H9 (cell line): ENCODE measurements around the gene CHRNG. TPM values are rescaled to one million over a fixed set of nuclear protein-coding genes. Genes with fewer than 3 reads are reported as not detected.

Source experiments
- DNase-seq: peaks from one replicate; pipeline ENCODE4 v3.0.0-alpha.2; 2017
- H2AFZ ChIP-seq: one replicate; pipeline ENCODE4 v1.6.1; 2013; ENCODE audit warnings: mild to moderate bottlenecking, low read length, control low read depth, moderate library complexity
- H2AK5ac ChIP-seq: 2 replicates; pipeline ENCODE4 v1.6.1; 2013; ENCODE audit warnings: low read length, control low read depth, mixed read lengths; ENCODE audit not compliant: insufficient read length
- H2BK120ac ChIP-seq: one replicate; pipeline ENCODE4 v1.6.1; 2013; ENCODE audit warnings: low read depth, mild to moderate bottlenecking, low read length, control low read depth, inconsistent platforms; ENCODE audit not compliant: poor library complexity, severe bottlenecking
- H2BK12ac ChIP-seq: 2 replicates; pipeline ENCODE4 v1.6.1; 2013; ENCODE audit warnings: low read length, control low read depth, mixed read lengths, low read depth; ENCODE audit not compliant: insufficient read length
- H2BK15ac ChIP-seq: 2 replicates; pipeline ENCODE4 v1.6.1; 2013; ENCODE audit warnings: low read depth, low read length, control low read depth
- H2BK20ac ChIP-seq: one replicate; pipeline ENCODE4 v1.6.1; 2013; ENCODE audit warnings: low read depth, mild to moderate bottlenecking, low read length, control low read depth, inconsistent platforms; ENCODE audit not compliant: poor library complexity, severe bottlenecking
- H2BK5ac ChIP-seq: 2 replicates; pipeline ENCODE4 v1.6.1; 2013; ENCODE audit warnings: low read length, control low read depth, mixed read lengths; ENCODE audit not compliant: insufficient read length
- H3K14ac ChIP-seq: 2 replicates; pipeline ENCODE4 v1.6.1; 2013; ENCODE audit warnings: low read length, control low read depth; ENCODE audit not compliant: insufficient read depth
- H3K18ac ChIP-seq: 2 replicates; pipeline ENCODE4 v1.6.1; 2013; ENCODE audit warnings: low read depth, mild to moderate bottlenecking, mixed read lengths, low read length, control low read depth; ENCODE audit not compliant: insufficient read length
- H3K23ac ChIP-seq: 2 replicates; pipeline ENCODE4 v1.6.1; 2013; ENCODE audit warnings: low read length, control low read depth, mixed read lengths, low read depth; ENCODE audit not compliant: insufficient read length
- H3K23me2 ChIP-seq: 2 replicates; pipeline ENCODE4 v1.6.1; 2013; ENCODE audit warnings: low read depth, mild to moderate bottlenecking, mixed read lengths, low read length, control low read depth; ENCODE audit not compliant: insufficient read length, poor library complexity, severe bottlenecking
- H3K27ac ChIP-seq: 2 replicates; pipeline ENCODE4 v1.5.1; 2013; ENCODE audit warnings: low read length, control low read depth, mixed read lengths, low read depth; ENCODE audit not compliant: insufficient read length
- H3K27me3 ChIP-seq: 2 replicates; pipeline ENCODE4 v1.6.1; 2013; ENCODE audit warnings: low read length, control low read depth, inconsistent platforms; ENCODE audit not compliant: insufficient read depth
- H3K4ac ChIP-seq: 2 replicates; pipeline ENCODE4 v1.6.1; 2013; ENCODE audit warnings: low read depth, mild to moderate bottlenecking, control low read depth, inconsistent platforms, low read length, moderate library complexity
- H3K4me1 ChIP-seq: 2 replicates; pipeline ENCODE4 v1.6.1; 2013; ENCODE audit warnings: low read length, control low read depth, inconsistent platforms; ENCODE audit not compliant: insufficient read depth
- H3K4me2 ChIP-seq: 2 replicates; pipeline ENCODE4 v1.6.1; 2013; ENCODE audit warnings: low read length, control low read depth, mixed read lengths; ENCODE audit not compliant: insufficient read length, insufficient read depth
- H3K56ac ChIP-seq: 2 replicates; pipeline ENCODE4 v1.6.1; 2013; ENCODE audit warnings: low read depth, mild to moderate bottlenecking, mixed read lengths, low read length, control low read depth; ENCODE audit not compliant: insufficient read length
- H3K79me1 ChIP-seq: 2 replicates; pipeline ENCODE4 v1.6.1; 2013; ENCODE audit warnings: low read depth, mild to moderate bottlenecking, moderate library complexity, low read length, control low read depth, inconsistent platforms; ENCODE audit not compliant: insufficient read depth, poor library complexity, severe bottlenecking
- H3K79me2 ChIP-seq: 2 replicates; pipeline ENCODE4 v1.6.1; 2013; ENCODE audit warnings: low read length, control low read depth, inconsistent platforms; ENCODE audit not compliant: insufficient read depth
- H3K9ac ChIP-seq: 2 replicates; pipeline ENCODE4 v1.6.1; 2013; ENCODE audit warnings: low read length, control low read depth, mixed read lengths; ENCODE audit not compliant: insufficient read length; ENCODE audit errors: extremely low read depth
- H3K9me3 ChIP-seq: one replicate; pipeline ENCODE4 v1.6.1; 2013; ENCODE audit warnings: low read depth, low read length, inconsistent platforms; ENCODE audit not compliant: control insufficient read depth
- H3T11ph ChIP-seq: one replicate; pipeline ENCODE4 v1.6.1; 2013; ENCODE audit warnings: mild to moderate bottlenecking, low read length, control low read depth, inconsistent platforms
- H4K20me1 ChIP-seq: one replicate; pipeline ENCODE4 v1.6.1; 2013; ENCODE audit not compliant: control insufficient read depth, insufficient read length, insufficient read depth
- H4K5ac ChIP-seq: 2 replicates; pipeline ENCODE4 v1.6.1; 2013; ENCODE audit warnings: low read depth, mild to moderate bottlenecking, mixed read lengths, low read length, control low read depth; ENCODE audit not compliant: insufficient read length
- H4K8ac ChIP-seq: replicated peaks from 2 replicates; pipeline ENCODE4 v1.6.1; 2013; ENCODE audit warnings: low read length, control low read depth, mixed read lengths, low read depth; ENCODE audit not compliant: insufficient read length
- H4K91ac ChIP-seq: 2 replicates; pipeline ENCODE4 v1.6.1; 2013; ENCODE audit warnings: low read depth, mild to moderate bottlenecking, moderate library complexity, mixed read lengths, low read length, control low read depth; ENCODE audit not compliant: insufficient read length
- H3K27ac Mint-ChIP-seq, 3 experiments: 2 replicates in 2 of 3; 3 replicates in 1 of 3; pipeline ENCODE4 v1.8.0; 2020 to 2021; ENCODE audit warnings: mixed read lengths in 3 of 3, mild to moderate bottlenecking in 1 of 3, moderate library complexity in 1 of 3
- H3K27me3 Mint-ChIP-seq: 2 replicates; pipeline ENCODE4 v1.8.0; 2021; ENCODE audit warnings: low read depth, mild to moderate bottlenecking, moderate library complexity, mixed read lengths
- H3K36me3 Mint-ChIP-seq, 3 experiments: 2 replicates in 2 of 3; 3 replicates in 1 of 3; pipeline ENCODE4 v1.8.0; 2020 to 2021; ENCODE audit warnings: low read depth in 3 of 3, mixed read lengths in 3 of 3; ENCODE audit not compliant: insufficient read depth in 1 of 3
- H3K4me1 Mint-ChIP-seq, 2 experiments: 2 replicates each; pipeline ENCODE4 v1.8.0; 2020; ENCODE audit warnings: mixed read lengths in 2 of 2
- H3K4me3 Mint-ChIP-seq, 2 experiments: 2 replicates in 1 of 2; 3 replicates in 1 of 2; pipeline ENCODE4 v1.8.0; 2020 to 2021; ENCODE audit warnings: mild to moderate bottlenecking in 2 of 2, mixed read lengths in 2 of 2, moderate library complexity in 1 of 2
- H3K9me3 Mint-ChIP-seq, 2 experiments: 2 replicates in 1 of 2; 3 replicates in 1 of 2; pipeline ENCODE4 v1.8.0; 2020; ENCODE audit warnings: mild to moderate bottlenecking in 2 of 2, mixed read lengths in 2 of 2, moderate library complexity in 1 of 2
- total RNA-seq: library from RNA; stranded (reverse); gene quantifications from 2 replicates; pipeline ENCODE4 v1.2.1, GENCODE V29; 2021
- TF ChIP-seq, protein P1 (sequence below): fragments of 200-600 bp; sonication (generic); conservative IDR thresholded peaks from 3 replicates; pipeline ENCODE4 v1.8.0; 2021; ENCODE audit warnings: antibody characterized with exemption, mild to moderate bottlenecking

The CHRNG gene
- total RNA-seq, 1 experiment from 2014 or later = not detected

GRCh38 chr2:232573042-232573441 lies 33.5 kb downstream of the CHRNG start:
- Histone ChIP-seq H3K23ac (no peak overlapping the region), H3K27me3 (no peaks in the 10 kb centered on the region), H4K91ac (no peak overlapping the region), H2BK20ac (no peak overlapping the region), H3K18ac (no peak overlapping the region), H3K9ac (no peak overlapping the region), H2BK120ac (no peak overlapping the region), H3K4me1 (no peaks in the 10 kb centered on the region), H3K79me2 (no peaks in the 10 kb centered on the region), H4K20me1 (no peaks in the 10 kb centered on the region), H2BK15ac (no peak overlapping the region), H3K9me3 (no peaks in the 10 kb centered on the region), H3K4me2 (no peak overlapping the region), H3T11ph (no peak overlapping the region), H2AK5ac (no peak overlapping the region), H4K5ac (no peak overlapping the region), H3K14ac (no peak overlapping the region), H3K4ac (no peak overlapping the region), H2BK5ac (no peak overlapping the region), H3K56ac (no peak overlapping the region), H3K27ac (no peak overlapping the region), H3K79me1 (no peaks in the 10 kb centered on the region), H2AFZ (no peak overlapping the region), H4K8ac (no peak overlapping the region), H2BK12ac (no peak overlapping the region), H3K23me2 (no peaks in the 10 kb centered on the region)
- H3K4me3 Mint-ChIP-seq = no peak overlapping the region
- no peak for DNase-seq
- H3K27ac Mint-ChIP-seq = no peak overlapping the region
- H3K4me1 Mint-ChIP-seq = peaks cover 7 to 9% of the 10 kb centered on the region in 2 experiments; a peak in 3 of 4 replicates
- H3K27me3 Mint-ChIP-seq = no peaks in the 10 kb centered on the region
- no peaks in the 10 kb centered on the region for H3K9me3 Mint-ChIP-seq
- TF ChIP-seq, protein P1, sequence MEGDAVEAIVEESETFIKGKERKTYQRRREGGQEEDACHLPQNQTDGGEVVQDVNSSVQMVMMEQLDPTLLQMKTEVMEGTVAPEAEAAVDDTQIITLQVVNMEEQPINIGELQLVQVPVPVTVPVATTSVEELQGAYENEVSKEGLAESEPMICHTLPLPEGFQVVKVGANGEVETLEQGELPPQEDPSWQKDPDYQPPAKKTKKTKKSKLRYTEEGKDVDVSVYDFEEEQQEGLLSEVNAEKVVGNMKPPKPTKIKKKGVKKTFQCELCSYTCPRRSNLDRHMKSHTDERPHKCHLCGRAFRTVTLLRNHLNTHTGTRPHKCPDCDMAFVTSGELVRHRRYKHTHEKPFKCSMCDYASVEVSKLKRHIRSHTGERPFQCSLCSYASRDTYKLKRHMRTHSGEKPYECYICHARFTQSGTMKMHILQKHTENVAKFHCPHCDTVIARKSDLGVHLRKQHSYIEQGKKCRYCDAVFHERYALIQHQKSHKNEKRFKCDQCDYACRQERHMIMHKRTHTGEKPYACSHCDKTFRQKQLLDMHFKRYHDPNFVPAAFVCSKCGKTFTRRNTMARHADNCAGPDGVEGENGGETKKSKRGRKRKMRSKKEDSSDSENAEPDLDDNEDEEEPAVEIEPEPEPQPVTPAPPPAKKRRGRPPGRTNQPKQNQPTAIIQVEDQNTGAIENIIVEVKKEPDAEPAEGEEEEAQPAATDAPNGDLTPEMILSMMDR = no peak
- H3K36me3 Mint-ChIP-seq = peaks cover 15 to 76% (median 46%) of the 10 kb centered on the region in 3 experiments; a peak in 6 of 7 replicates
